GM12878 (cell line): ENCODE results near the gene CBLB.

ENCODE experiments used
- CEBPB ChIP-seq, 2 experiments: fragments of 150-350 bp in 1 of 2; IDR thresholded peaks; 2 replicates each; pipeline ENCODE4 v1.6.1; 2012 to 2014; ENCODE audit warnings: low read depth in 2 of 2, low read length in 2 of 2, borderline replicate concordance in 1 of 2, inconsistent platforms in 1 of 2
- CHD4 ChIP-seq: fragments of 200-600 bp; sonication (generic); IDR thresholded peaks from 2 replicates; pipeline ENCODE4 v1.6.1; 2016; ENCODE audit warnings: mild to moderate bottlenecking
- MAX ChIP-seq: IDR thresholded peaks from 2 replicates; pipeline ENCODE4 v1.6.1; 2012; ENCODE audit warnings: low read depth, low read length, improper control_type of control experiment
- PKNOX1 ChIP-seq: fragments of 450-650 bp; IDR thresholded peaks from 2 replicates; pipeline ENCODE4 v1.6.1; 2016; ENCODE audit warnings: mild to moderate bottlenecking
- POLR2AphosphoS5 ChIP-seq: IDR thresholded peaks from 2 replicates; pipeline ENCODE4 v1.6.1; 2011; ENCODE audit warnings: mild to moderate bottlenecking, low read length, inconsistent platforms
- RB1 ChIP-seq: fragments of 450-650 bp; formaldehyde crosslinking; IDR thresholded peaks from 2 replicates; pipeline ENCODE4 v1.6.1; 2017; ENCODE audit warnings: mild to moderate bottlenecking, borderline replicate concordance
- USF2 ChIP-seq: IDR thresholded peaks from 2 replicates; pipeline ENCODE4 v1.6.1; 2011; ENCODE audit warnings: low read depth, low read length, improper control_type of control experiment, borderline replicate concordance

GRCh38 chr3:105843994-105844393, 24.8 kb downstream of the CBLB start:
- TF ChIP-seq MAX (no peak), CHD4 (no peak), USF2 (no peak), PKNOX1 (no peak), RB1 (no peak), CEBPB (IDR thresholded peaks at IDR 0.05; ENCODE audit: borderline replicate concordance in 1 of 2, low read depth in 2 of 2, low read length in 2 of 2) (no peak), POLR2AphosphoS5 (no peak)
